Stimulated activated naive B cell treated with anti-CD40 and anti-IgM and Interleukin-4, amounts not matched to agents 10 μg/mL and 1 μg/mL and 100 μg/mL, for 72 hours (primary cell): ENCODE measurements around the gene CISD3.

Experiments
- ATAC-seq, 2 donors: fragments of 150-1000 bp; cut with Tn5 transposase; replicated peaks; 2 replicates each; pipeline ENCODE4 v1.10.0; 2021; ENCODE audit warnings: moderate library complexity in 1 of 2
- DNase-seq: peaks from one replicate; pipeline ENCODE4 v3.0.0; 2021
- H3K27ac Mint-ChIP-seq: one replicate; pipeline ENCODE4 v1.8.0; 2022; ENCODE audit warnings: mild to moderate bottlenecking, mixed read lengths
- H3K27me3 Mint-ChIP-seq, 2 donors: one replicate each; pipeline ENCODE4 v1.8.0; 2022; ENCODE audit warnings: mixed read lengths in 2 of 2
- H3K36me3 Mint-ChIP-seq, 2 donors: one replicate each; pipeline ENCODE4 v1.8.0; 2022; ENCODE audit warnings: mixed read lengths in 2 of 2, mild to moderate bottlenecking in 1 of 2
- H3K4me1 Mint-ChIP-seq, 2 donors: one replicate each; pipeline ENCODE4 v1.8.0; 2022; ENCODE audit warnings: mixed read lengths in 2 of 2, mild to moderate bottlenecking in 1 of 2
- H3K4me3 Mint-ChIP-seq, 2 donors: one replicate each; pipeline ENCODE4 v1.8.0; 2022; ENCODE audit warnings: mild to moderate bottlenecking in 2 of 2, mixed read lengths in 2 of 2, moderate library complexity in 1 of 2
- H3K9me3 Mint-ChIP-seq, 2 donors: one replicate each; pipeline ENCODE4 v1.8.0; 2022; ENCODE audit warnings: mixed read lengths in 2 of 2, mild to moderate bottlenecking in 1 of 2

CISD3 gene

DNA sequence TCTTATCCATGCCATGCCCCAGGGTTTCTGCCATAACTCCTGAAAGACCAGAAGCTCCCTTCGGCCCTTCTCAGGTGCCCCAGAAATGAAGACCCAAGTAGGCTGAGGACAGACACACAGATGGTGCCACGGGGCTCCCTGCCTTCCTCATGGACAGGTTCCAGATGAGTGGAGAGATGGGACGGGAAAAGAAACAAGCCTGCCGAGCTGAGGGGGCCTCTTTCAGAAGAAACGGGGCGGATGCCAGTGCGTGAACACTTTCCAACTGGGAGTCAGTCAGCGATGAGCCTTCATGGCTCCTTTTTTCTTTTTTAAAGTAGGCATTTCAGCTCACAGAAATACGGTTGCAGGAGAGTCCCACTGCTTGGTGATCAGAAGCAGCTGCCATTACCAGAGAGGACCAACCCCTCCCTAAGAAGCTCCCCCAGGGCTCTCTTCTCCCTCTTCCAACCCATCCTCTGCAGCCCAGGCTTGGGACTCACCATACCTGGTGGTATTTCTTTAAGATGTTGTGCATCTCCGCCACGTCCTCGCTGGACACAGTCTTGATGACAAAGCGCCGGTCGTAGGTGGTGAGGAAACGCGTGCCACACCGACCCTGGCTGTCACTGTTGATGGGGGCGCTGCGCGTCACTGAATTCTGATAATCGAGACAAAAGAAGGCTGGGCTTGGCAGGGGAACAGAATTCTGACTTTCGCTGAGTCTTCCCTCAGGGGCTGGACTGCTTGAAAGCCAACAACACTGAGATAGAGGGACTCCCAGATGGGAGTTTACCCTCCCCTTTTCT lies 50.0 kb downstream of the CISD3 start:
- Mint-ChIP-seq H3K27me3 (no peaks in the 10 kb centered on the region), H3K4me1 (no peaks in the 10 kb centered on the region), H3K36me3 (peaks cover 19 to 44% of the 10 kb centered on the region in 2 donors), H3K4me3 (no peak overlapping the region), H3K9me3 (no peaks in the 10 kb centered on the region), H3K27ac (peak overlapping the region; percentile 62)
- no peak for DNase-seq
- no peak for ATAC-seq

DNA sequence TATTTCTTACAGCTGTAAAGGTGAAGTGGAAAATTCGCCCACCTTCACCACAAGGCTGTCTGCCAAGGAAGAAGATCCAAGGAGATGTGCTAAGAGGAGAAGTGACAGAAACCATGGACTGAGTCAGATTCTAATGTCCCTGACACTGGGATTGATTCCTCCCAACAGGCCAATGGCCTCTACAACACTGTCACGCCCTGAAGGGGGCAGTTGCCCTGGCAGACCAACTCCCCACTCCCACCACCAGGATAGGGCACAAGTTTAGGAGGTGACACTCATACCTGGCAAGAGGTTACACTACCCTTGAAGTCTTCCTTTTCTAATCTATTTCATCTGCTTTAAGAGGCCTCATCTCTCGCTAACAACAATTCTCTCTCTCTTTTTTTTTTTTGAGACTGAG lies 53.1 kb downstream of the CISD3 start:
- Mint-ChIP-seq H3K36me3 (peaks cover 17 to 50% of the 10 kb centered on the region in 2 donors), H3K9me3 (no peaks in the 10 kb centered on the region), H3K4me3 (no peak overlapping the region), H3K27ac (no peak overlapping the region), H3K4me1 (peaks cover 0 to 2% of the 10 kb centered on the region in 2 donors), H3K27me3 (no peaks in the 10 kb centered on the region)
- ATAC-seq (no peak), DNase-seq (no peak)
